K562 (cell line): ENCODE data around the gene DDAH2. TPM values are rescaled to one million over a fixed set of nuclear protein-coding genes. Genes with fewer than 3 reads are reported as not detected.

Experiments used
- E4F1 ChIP-seq: fragments of 250-450 bp; sonication (Bioruptor Pico); IDR thresholded peaks from 2 replicates; pipeline ENCODE4 v1.5.0; 2021; ENCODE audit warnings: mild to moderate bottlenecking, borderline replicate concordance
- NR1H2 ChIP-seq: sonication (generic); formaldehyde crosslinking; IDR thresholded peaks from 2 replicates; pipeline ENCODE4 v1.4.0; 2020; ENCODE audit warnings: mild to moderate bottlenecking, missing genetic modification reagents
- ZNF175 ChIP-seq: fragments of 200-800 bp; sonication (Bioruptor generic); IDR thresholded peaks from 2 replicates; pipeline ENCODE4 v1.6.1; 2016; ENCODE audit warnings: low read depth, mild to moderate bottlenecking, missing genetic modification characterization, missing compliant biosample characterization
- ZNF584 ChIP-seq: fragments of 200-800 bp; sonication (Bioruptor generic); IDR thresholded peaks from 2 replicates; pipeline ENCODE4 v1.6.1; 2016; ENCODE audit warnings: low read depth, mild to moderate bottlenecking, missing genetic modification characterization, missing compliant biosample characterization
- ZNF764 ChIP-seq: fragments of 250-450 bp; sonication (Bioruptor Pico); IDR thresholded peaks from 2 replicates; pipeline ENCODE4 v1.4.0; 2020; ENCODE audit warnings: low read depth, mild to moderate bottlenecking, moderate library complexity
- ZNF766 ChIP-seq: fragments of 200-800 bp; sonication (Bioruptor generic); conservative IDR thresholded peaks from 2 replicates; pipeline ENCODE4 v1.6.1; 2016; ENCODE audit warnings: missing genetic modification characterization, missing compliant biosample characterization
- polyA plus RNA-seq, 8 experiments: library from polyadenylated mRNA; depleted of rRNA in 4 of 8; stranded (reverse) in 5 of 8; unstranded in 3 of 8; fragments of >200 nt; fragmentation: Nextera tagmentation in 2 of 8; fragmentation: Illumina TruSeq in 1 of 8; extraction: Ambion mirVana in 2 of 8; extraction: Trizol in 1 of 8; gene quantifications; 2 replicates each; pipeline versions ENCODE4 v1.2.1 to v1.2.3, GENCODE V29; 2011 to 2014; ENCODE audit warnings: inconsistent platforms in 1 of 8, missing spikeins in 1 of 8
- total RNA-seq, 7 experiments: library from RNA; depleted of rRNA in 6 of 7; stranded (reverse); fragments of >200 nt in 6 of 7; fragmentation: Illumina TruSeq in 2 of 7; extraction: Trizol in 2 of 7; gene quantifications; 2 replicates each; pipeline versions ENCODE4 v1.2.1 to v1.2.3, GENCODE V29; 2011 to 2021; ENCODE audit warnings: low replicate concordance in 1 of 7
- TF ChIP-seq, protein P1 (sequence below): sonication (generic); formaldehyde crosslinking; IDR thresholded peaks from 2 replicates; pipeline ENCODE4 v1.8.1; 2023; ENCODE audit warnings: mild to moderate bottlenecking, missing genetic modification reagents
- TF ChIP-seq, protein P2 (sequence below): sonication (generic); formaldehyde crosslinking; IDR thresholded peaks from 2 replicates; pipeline ENCODE4 v1.8.0; 2022; ENCODE audit warnings: mild to moderate bottlenecking, missing genetic modification reagents

The DDAH2 gene
- total and polyA plus RNA-seq, 9 of the 15 experiments (the other 6 are each of a cell fraction or from before 2014, with no cell fraction given): 1.8 to 45.4 (median 21.4) TPM

DNA sequence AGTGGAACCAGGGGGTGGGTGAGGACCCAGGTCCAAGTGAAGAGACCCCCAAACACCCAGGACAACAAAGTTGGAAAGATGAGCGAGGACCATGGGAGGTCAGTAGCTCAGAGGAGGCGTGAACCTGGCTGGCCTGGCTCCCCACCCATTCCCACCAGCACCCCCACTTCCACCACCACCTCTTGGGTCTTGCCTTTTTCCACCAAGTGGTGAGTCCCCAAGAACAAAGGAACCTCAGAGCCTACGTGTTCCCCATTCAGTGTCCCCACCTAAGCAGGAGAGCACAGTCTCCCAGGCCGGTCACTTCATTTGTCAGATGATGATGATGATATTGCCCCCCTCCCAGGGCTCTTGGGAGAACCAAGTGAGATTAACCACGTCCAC lies 48.6 kb upstream of the DDAH2 start (continued):
- TF ChIP-seq, protein P1, sequence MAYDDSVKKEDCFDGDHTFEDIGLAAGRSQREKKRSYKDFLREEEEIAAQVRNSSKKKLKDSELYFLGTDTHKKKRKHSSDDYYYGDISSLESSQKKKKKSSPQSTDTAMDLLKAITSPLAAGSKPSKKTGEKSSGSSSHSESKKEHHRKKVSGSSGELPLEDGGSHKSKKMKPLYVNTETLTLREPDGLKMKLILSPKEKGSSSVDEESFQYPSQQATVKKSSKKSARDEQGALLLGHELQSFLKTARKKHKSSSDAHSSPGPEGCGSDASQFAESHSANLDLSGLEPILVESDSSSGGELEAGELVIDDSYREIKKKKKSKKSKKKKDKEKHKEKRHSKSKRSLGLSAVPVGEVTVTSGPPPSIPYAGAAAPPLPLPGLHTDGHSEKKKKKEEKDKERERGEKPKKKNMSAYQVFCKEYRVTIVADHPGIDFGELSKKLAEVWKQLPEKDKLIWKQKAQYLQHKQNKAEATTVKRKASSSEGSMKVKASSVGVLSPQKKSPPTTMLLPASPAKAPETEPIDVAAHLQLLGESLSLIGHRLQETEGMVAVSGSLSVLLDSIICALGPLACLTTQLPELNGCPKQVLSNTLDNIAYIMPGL: no peak
- TF ChIP-seq ZNF764 (no peak), ZNF584 (CRISPR knock-in tag) (0 out of 2 replicates have a peak, but pooled peaks have one; percentile 6), E4F1 (CRISPR knock-in tag) (0 out of 2 replicates have a peak, but pooled peaks have one; percentile 56), ZNF175 (CRISPR knock-in tag) (peak; percentile 71), NR1H2 (CRISPR knock-in tag) (no peak), ZNF766 (CRISPR knock-in tag) (peak; percentile 9; the same call in 1 of the 2 replicates)
- TF ChIP-seq, protein P2, sequence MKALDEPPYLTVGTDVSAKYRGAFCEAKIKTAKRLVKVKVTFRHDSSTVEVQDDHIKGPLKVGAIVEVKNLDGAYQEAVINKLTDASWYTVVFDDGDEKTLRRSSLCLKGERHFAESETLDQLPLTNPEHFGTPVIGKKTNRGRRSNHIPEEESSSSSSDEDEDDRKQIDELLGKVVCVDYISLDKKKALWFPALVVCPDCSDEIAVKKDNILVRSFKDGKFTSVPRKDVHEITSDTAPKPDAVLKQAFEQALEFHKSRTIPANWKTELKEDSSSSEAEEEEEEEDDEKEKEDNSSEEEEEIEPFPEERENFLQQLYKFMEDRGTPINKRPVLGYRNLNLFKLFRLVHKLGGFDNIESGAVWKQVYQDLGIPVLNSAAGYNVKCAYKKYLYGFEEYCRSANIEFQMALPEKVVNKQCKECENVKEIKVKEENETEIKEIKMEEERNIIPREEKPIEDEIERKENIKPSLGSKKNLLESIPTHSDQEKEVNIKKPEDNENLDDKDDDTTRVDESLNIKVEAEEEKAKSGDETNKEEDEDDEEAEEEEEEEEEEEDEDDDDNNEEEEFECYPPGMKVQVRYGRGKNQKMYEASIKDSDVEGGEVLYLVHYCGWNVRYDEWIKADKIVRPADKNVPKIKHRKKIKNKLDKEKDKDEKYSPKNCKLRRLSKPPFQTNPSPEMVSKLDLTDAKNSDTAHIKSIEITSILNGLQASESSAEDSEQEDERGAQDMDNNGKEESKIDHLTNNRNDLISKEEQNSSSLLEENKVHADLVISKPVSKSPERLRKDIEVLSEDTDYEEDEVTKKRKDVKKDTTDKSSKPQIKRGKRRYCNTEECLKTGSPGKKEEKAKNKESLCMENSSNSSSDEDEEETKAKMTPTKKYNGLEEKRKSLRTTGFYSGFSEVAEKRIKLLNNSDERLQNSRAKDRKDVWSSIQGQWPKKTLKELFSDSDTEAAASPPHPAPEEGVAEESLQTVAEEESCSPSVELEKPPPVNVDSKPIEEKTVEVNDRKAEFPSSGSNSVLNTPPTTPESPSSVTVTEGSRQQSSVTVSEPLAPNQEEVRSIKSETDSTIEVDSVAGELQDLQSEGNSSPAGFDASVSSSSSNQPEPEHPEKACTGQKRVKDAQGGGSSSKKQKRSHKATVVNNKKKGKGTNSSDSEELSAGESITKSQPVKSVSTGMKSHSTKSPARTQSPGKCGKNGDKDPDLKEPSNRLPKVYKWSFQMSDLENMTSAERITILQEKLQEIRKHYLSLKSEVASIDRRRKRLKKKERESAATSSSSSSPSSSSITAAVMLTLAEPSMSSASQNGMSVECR (CRISPR knock-in tag): 0 out of 2 replicates have a peak, but pooled peaks have one; percentile 21
- TF ChIP-seq, all 486 proteins: peak for 12
